ENCODE data around the gene RALGAPB. TPM values are rescaled to one million over a fixed set of nuclear protein-coding genes. Genes with fewer than 3 reads are reported as not detected.

Gene RALGAPB
- total RNA-seq, 6 experiments from 2014 or later: 23.4 to 29.5 (median 26.7) TPM

- H3K4me3 Mint-ChIP-seq: no peak overlapping the region
- no peaks in the 10 kb centered on the region for H3K9me3 Mint-ChIP-seq
- H3K36me3 Mint-ChIP-seq (ENCODE audit: low read depth): no peaks in the 10 kb centered on the region
- peaks cover 6% of the 10 kb centered on the region; the same call in 1 of the 2 replicates for H3K27me3 Mint-ChIP-seq (ENCODE audit: insufficient read depth)
- DNase-seq: no peak
- H3K27ac Mint-ChIP-seq: no peak overlapping the region; the same call in 1 of the 2 replicates
- peaks cover 28% of the 10 kb centered on the region for H3K4me1 Mint-ChIP-seq (ENCODE audit: low read depth)
- TF ChIP-seq CTCF (IDR thresholded peaks at IDR 0.05): no peak
These were observed 140.3 kb downstream of the RALGAPB start for GRCh38 chr20:38612751-38613515.

DNA sequence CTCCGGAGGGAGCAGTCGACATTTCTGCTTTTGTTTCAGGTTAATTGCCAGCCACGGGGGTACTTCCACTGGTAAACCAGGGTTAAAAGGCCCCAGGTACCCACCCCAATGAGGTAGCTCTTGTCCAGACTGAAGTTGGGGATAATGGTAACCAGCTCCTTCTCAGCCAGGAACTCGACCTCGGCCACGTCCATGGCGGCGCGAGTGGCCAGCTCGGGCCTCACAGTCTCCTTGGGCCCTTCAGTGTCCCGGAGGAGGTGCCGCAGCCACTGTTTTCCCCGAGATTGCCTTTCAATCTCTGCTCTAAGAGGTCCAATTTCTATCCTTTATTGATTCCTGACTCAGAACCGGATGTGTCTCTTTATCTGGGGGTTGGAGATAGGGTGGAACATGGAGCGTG lies 142.6 kb downstream of the RALGAPB start:
- Mint-ChIP-seq H3K27ac (no peak overlapping the region), H3K4me3 (no peak overlapping the region), H3K27me3 (ENCODE audit: insufficient read depth) (peaks cover 7% of the 10 kb centered on the region), H3K9me3 (no peaks in the 10 kb centered on the region), H3K4me1 (ENCODE audit: low read depth) (peaks cover 20% of the 10 kb centered on the region), H3K36me3 (ENCODE audit: low read depth) (no peaks in the 10 kb centered on the region)
- no peak for DNase-seq
- TF ChIP-seq CTCF (IDR thresholded peaks at IDR 0.05): no peak

DNA sequence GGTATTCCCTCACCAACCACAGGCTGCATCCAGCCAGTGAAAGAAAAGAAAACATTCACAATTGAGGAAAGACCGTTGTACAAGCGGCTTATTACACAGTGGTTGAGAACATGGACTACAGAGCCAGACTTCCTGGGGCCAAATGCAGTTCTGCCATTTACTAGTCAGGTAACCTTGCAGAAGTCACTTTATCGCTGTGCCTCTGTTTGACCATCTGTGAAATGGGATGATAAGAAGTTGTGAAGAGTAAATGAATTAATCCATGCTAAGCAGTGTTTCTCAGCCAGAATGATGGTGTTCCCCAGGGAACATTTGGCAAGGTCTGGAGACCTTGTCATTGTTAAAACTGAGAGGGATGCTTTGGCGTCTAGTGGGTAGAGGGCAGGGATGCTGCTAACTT lies 143.8 kb downstream of the RALGAPB start:
- Mint-ChIP-seq H3K27ac (no peak overlapping the region), H3K4me1 (ENCODE audit: low read depth) (peaks cover 11% of the 10 kb centered on the region), H3K9me3 (no peaks in the 10 kb centered on the region), H3K36me3 (ENCODE audit: low read depth) (no peaks in the 10 kb centered on the region), H3K4me3 (no peak overlapping the region), H3K27me3 (ENCODE audit: insufficient read depth) (peaks cover 15% of the 10 kb centered on the region)
- TF ChIP-seq CTCF (IDR thresholded peaks at IDR 0.05): no peak
- no peak for DNase-seq

DNA sequence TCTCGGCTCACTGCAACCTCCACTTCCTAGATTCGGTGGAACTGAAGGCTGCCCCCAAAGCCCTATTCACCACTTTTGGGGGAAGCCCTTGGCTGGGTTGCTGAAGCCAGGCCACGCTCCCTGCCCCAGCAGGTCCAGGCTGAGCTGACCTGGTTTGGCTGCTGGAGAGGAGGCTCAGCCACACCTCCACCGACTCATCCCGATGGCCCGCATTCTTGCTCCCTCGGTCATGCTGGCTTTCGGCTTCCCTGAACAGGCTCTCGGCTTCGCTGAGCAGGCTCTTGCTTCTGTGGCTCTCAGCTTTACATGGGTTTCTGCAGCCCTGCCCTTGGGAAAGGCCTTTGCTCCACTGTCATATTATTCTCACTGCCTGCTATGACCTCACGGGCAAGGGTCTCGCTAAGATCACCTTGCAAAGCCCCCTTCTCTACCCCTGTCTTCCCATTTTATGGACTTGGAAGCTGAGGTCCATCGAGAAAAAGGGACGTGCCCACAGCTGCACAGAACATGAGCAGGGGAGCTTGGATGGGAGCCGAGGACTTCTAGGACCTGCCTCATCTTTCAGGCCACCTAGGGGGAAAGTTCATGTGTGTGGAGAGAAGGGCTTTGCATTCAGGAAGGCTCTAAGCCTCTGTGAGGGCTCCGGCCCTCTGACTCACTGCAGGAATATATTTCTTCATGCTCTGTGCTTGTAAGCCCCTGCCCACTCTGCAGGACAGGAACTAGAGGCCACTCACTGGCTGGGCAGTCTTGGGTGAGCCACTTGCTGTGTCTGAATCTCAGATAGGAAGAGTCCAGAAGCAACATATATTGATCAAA lies 144.6 kb downstream of the RALGAPB start:
- Mint-ChIP-seq H3K36me3 (ENCODE audit: low read depth) (no peaks in the 10 kb centered on the region), H3K9me3 (no peaks in the 10 kb centered on the region), H3K27me3 (ENCODE audit: insufficient read depth) (peaks cover 16% of the 10 kb centered on the region), H3K27ac (peak overlapping the region; percentile 30; the same call in 1 of the 2 replicates), H3K4me3 (no peak overlapping the region), H3K4me1 (ENCODE audit: low read depth) (peaks cover 11% of the 10 kb centered on the region)
- DNase-seq: peak; percentile 73
- no peak for TF ChIP-seq CTCF (IDR thresholded peaks at IDR 0.05)

- TF ChIP-seq CTCF (IDR thresholded peaks at IDR 0.05): no peak
- Mint-ChIP-seq H3K9me3 (no peaks in the 10 kb centered on the region), H3K4me1 (ENCODE audit: low read depth) (peaks cover 13% of the 10 kb centered on the region), H3K36me3 (ENCODE audit: low read depth) (no peaks in the 10 kb centered on the region), H3K4me3 (no peak overlapping the region), H3K27me3 (ENCODE audit: insufficient read depth) (peaks cover 15% of the 10 kb centered on the region), H3K27ac (no peak overlapping the region)
- DNase-seq: no peak
These were observed 145.2 kb downstream of the RALGAPB start for GRCh38 chr20:38617830-38618196.

Data from HFFc6 (cell line).